Heart right ventricle (tissue), 16 donors: Measurements from ENCODE around the gene RIPK1. TPM values are rescaled to one million over a fixed set of nuclear protein-coding genes. Genes with fewer than 3 reads are reported as not detected.
A peak's percentile ranks its signal among the peaks of the same experiment; 100 is the strongest.
"Not testable (repeated sequence)": the region's sequence is repeated elsewhere in the genome, so short reads cannot be mapped to it uniquely, and the experiment has no call there.

Source experiments
- ATAC-seq, 8 donors: fragments of 200-7000 bp; cut with Tn5 transposase; one replicate each; pipeline ENCODE4 v1.9.1; 2020; ENCODE audit warnings: mild to moderate bottlenecking in 8 of 8, moderate library complexity in 8 of 8, moderate number of reproducible peaks in 1 of 8
- DNase-seq, 2 donors: peaks; one replicate each; pipeline ENCODE4 v3.0.0-alpha.2; 2020
- H3K27ac ChIP-seq, 10 donors: fragments of 200-600 bp; sonication (generic) in 2 of 10; one replicate each; pipeline versions ENCODE4 v1.5.0 to v1.8.0; 2020 to 2022; ENCODE audit warnings: mild to moderate bottlenecking in 3 of 10
- H3K27me3 ChIP-seq, 7 donors: fragments of 200-600 bp; one replicate each; pipeline ENCODE4 v1.8.0; 2021 to 2022; ENCODE audit warnings: mild to moderate bottlenecking in 2 of 7
- H3K36me3 ChIP-seq, 9 donors: fragments of 200-600 bp; sonication (generic) in 1 of 9; one replicate each; pipeline versions ENCODE4 v1.5.0 to v1.8.0; 2020 to 2022; ENCODE audit warnings: mild to moderate bottlenecking in 2 of 9
- H3K4me1 ChIP-seq, 9 donors: fragments of 200-600 bp; sonication (generic) in 1 of 9; one replicate each; pipeline versions ENCODE4 v1.5.0 to v1.8.0; 2020 to 2022; ENCODE audit warnings: mild to moderate bottlenecking in 4 of 9
- H3K4me3 ChIP-seq, 10 donors: fragments of 200-600 bp; sonication (generic) in 2 of 10; one replicate each; pipeline versions ENCODE4 v1.5.0 to v1.8.0; 2020 to 2022; ENCODE audit warnings: mild to moderate bottlenecking in 7 of 10, moderate library complexity in 2 of 10
- H3K9me3 ChIP-seq, 11 donors: fragments of 200-600 bp in 10 of 11; sonication (generic) in 2 of 11; one replicate each; pipeline versions ENCODE4 v1.5.0 to v1.8.0; 2013 to 2022; ENCODE audit warnings: mild to moderate bottlenecking in 2 of 11, control low read depth in 1 of 11, moderate library complexity in 1 of 11
- CTCF ChIP-seq, 9 donors: fragments of 200-600 bp; sonication (generic) in 2 of 9; IDR thresholded peaks; one replicate each; pipeline versions ENCODE4 v1.5.0 to v1.8.0; 2021 to 2022; ENCODE audit warnings: antibody characterized with exemption in 9 of 9, mild to moderate bottlenecking in 5 of 9, moderate library complexity in 1 of 9
- WGBS, 2 donors: extraction: QIAGEN DNeasy Blood & Tissue Kit; methylation state at CpG; one replicate each; pipeline ENCODE4 v1.1.7; 2013; ENCODE audit warnings: inconsistent platforms in 1 of 2; 5-methylcytosine and 5-hydroxymethylcytosine counted together
- intact Hi-C, 10 donors: fragments of 100-400 bp; cut with DNase I; formaldehyde crosslinking; loops; one replicate each; pipeline versions ENCODE4 v1.11.1 to v1.14.2; 2022
- polyA plus RNA-seq, 2 donors: library from polyadenylated mRNA; stranded (reverse); fragments of 200-250 nt; gene quantifications; one replicate each; pipeline ENCODE4 v1.2.3, GENCODE V29; 2013
- total RNA-seq, 10 donors: library from RNA; stranded (reverse); fragmentation: NEBNext Ultra II Directional in 3 of 10; extraction: Animal tissue kit (Norgen Biotek cat#: 25700) in 3 of 10; gene quantifications; one replicate each; pipeline versions ENCODE4 v1.2.1 to v1.2.4, GENCODE V29; 2021 to 2023
- donor health status: Arrhythmogenic right ventricular cardiomyopathy.
- donor health status: ischemic (EF 13 %, LVEDD 7.1; RV severe dilation, severe dysfunction).
- donor health status: healthy with polysubstance abuse.
- donor health status: DM: no; HTN: yes; CAD: no.
- donor health status: DM: no; HTN: no; CAD: no.
- donor health status: ischemic (EF 25% LVEDD 6.9; RV normal size, moderate dysfunction).
- donor health status: ischemic (EF 25% LVEDD 5.7; RV mildly dilated, moderate dysfunction).
- donor health status: healthy.
- donor health status: DM: yes; HTN: yes; CAD: no.
- donor health status: Ischemic cardiomyopathy.
- donor health status: ischemic (EF 35%, LVEDD 5.7; RV mildly dilated, moderate dysfunction).
- donor health status: nonischemic (EF 11% LVEDD 7.7; RV severe dilation, severe dysfunction).
- donor health status: DM: yes; HTN: yes; CAD: no.
- donor health status: PGD.
- donor health status: ischemic (EF 29% LVEDD 5.4; RV normal size, mild dysfunction).
- donor health status: nonischemic (EF 23%, LVEDD 6.1; RV moderate dilation, normal function).

The RIPK1 gene
- total and polyA plus RNA-seq, 12 donors: 5.1 to 12.9 (median 6.4) TPM

GRCh38 chr6:3133515-3133914 lies 65.2 kb downstream of the RIPK1 start:
- 91 to 95% methylated on average over 9 of the region's 9 CpGs for WGBS, 2 donors
- intact Hi-C loops: loop anchor here in 1 of 10 donors (10.0 kb wide), 1 partner anchor 601 kb away; no protein-coding TSS in a partner anchor
- H3K36me3 ChIP-seq: peaks cover 0 to 87% (median 0%) of the 10 kb centered on the region in 9 donors

GRCh38 chr6:3135668-3136291 lies 67.5 kb downstream of the RIPK1 start:
- ATAC-seq: no peak
- H3K4me3 ChIP-seq: no peak overlapping the region
- TF ChIP-seq CTCF (IDR thresholded peaks at IDR 0.05): no peak
- no peak for DNase-seq
- H3K9me3 ChIP-seq: no peaks in the 10 kb centered on the region
- H3K27ac ChIP-seq: no peak overlapping the region
- 89 to 95% methylated on average over 13 of the region's 13 CpGs for WGBS, 2 donors
- peaks cover 0 to 87% (median 3%) of the 10 kb centered on the region in 9 donors for H3K36me3 ChIP-seq
- peaks cover 0 to 29% (median 16%) of the 10 kb centered on the region in 9 donors for H3K4me1 ChIP-seq
- intact Hi-C loops: loop anchor here in 2 of 10 donors (5.0 to 10.0 kb wide), 2 partner anchors 357 to 599 kb away; no protein-coding TSS in a partner anchor
- no peaks in the 10 kb centered on the region for H3K27me3 ChIP-seq

More at GRCh38 chr6:3133515-3133914, 65.2 kb downstream of the RIPK1 start:
- DNase-seq: no peak
- Histone ChIP-seq H3K4me3 (no peak overlapping the region), H3K27ac (no peak overlapping the region), H3K4me1 (peaks cover 0 to 10% (median 2%) of the 10 kb centered on the region in 9 donors), H3K9me3 (no peaks in the 10 kb centered on the region), H3K27me3 (no peaks in the 10 kb centered on the region)
- TF ChIP-seq CTCF (IDR thresholded peaks at IDR 0.05): no peak
- no peak for ATAC-seq

- ATAC-seq (no peak), DNase-seq (no peak)
- no peaks in the 10 kb centered on the region for H3K27me3 ChIP-seq
- TF ChIP-seq CTCF (IDR thresholded peaks at IDR 0.05): no peak
- H3K36me3 ChIP-seq: peaks cover 0 to 87% (median 10%) of the 10 kb centered on the region in 9 donors
- peaks cover 0 to 29% (median 16%) of the 10 kb centered on the region in 9 donors for H3K4me1 ChIP-seq
- 93% methylated on average over 8 of the region's 8 CpGs for WGBS, 2 donors
- H3K4me3 ChIP-seq: no peak overlapping the region
- no peaks in the 10 kb centered on the region for H3K9me3 ChIP-seq
- intact Hi-C loops: loop anchor here in 2 of 10 donors (5.0 to 10.0 kb wide), 2 partner anchors 356 to 598 kb away; no protein-coding TSS in a partner anchor
- H3K27ac ChIP-seq: no peak overlapping the region
Observed at GRCh38 chr6:3136292-3137011, 68.2 kb downstream of the RIPK1 start.

GRCh38 chr6:3137057-3137777 lies 68.9 kb downstream of the RIPK1 start:
- DNase-seq: no peak
- Histone ChIP-seq H3K27ac (peak overlapping the region in 4 of 10 donors; percentile 13 to 69 (median 38)), H3K4me1 (peaks cover 0 to 29% (median 16%) of the 10 kb centered on the region in 9 donors), H3K4me3 (no peak overlapping the region), H3K36me3 (peaks cover 0 to 89% (median 12%) of the 10 kb centered on the region in 9 donors), H3K9me3 (no peaks in the 10 kb centered on the region), H3K27me3 (no peaks in the 10 kb centered on the region)
- ATAC-seq: no peak
- intact Hi-C loops: loop anchor here in 2 of 10 donors (5.0 to 10.0 kb wide), 2 partner anchors 355 to 598 kb away; no protein-coding TSS in a partner anchor
- TF ChIP-seq CTCF (IDR thresholded peaks at IDR 0.05): no peak
- 94 to 96% methylated on average over 12 of the region's 12 CpGs for WGBS, 2 donors

GRCh38 chr6:3137873-3138272 lies 69.6 kb downstream of the RIPK1 start:
- peaks cover 0 to 91% (median 16%) of the 10 kb centered on the region in 9 donors for H3K36me3 ChIP-seq
- DNase-seq, H3K27me3 ChIP-seq, H3K9me3 ChIP-seq, H3K4me3 ChIP-seq, ATAC-seq: not testable (repeated sequence)
- intact Hi-C loops: loop anchor here in 2 of 10 donors (5.0 to 10.0 kb wide), 2 partner anchors 354 to 597 kb away; no protein-coding TSS in a partner anchor
- H3K4me1 ChIP-seq: peaks cover 0 to 29% (median 16%) of the 10 kb centered on the region in 9 donors
- 82 to 87% methylated on average over 6 of the region's 6 CpGs for WGBS, 2 donors
- peak overlapping the region in 7 of 10 donors; percentile 13 to 74 (median 29) for H3K27ac ChIP-seq
